HG02938 (cell line): ENCODE measurements around the gene JMJD7.
A peak's percentile ranks its signal among the peaks of the same experiment; 100 is the strongest.
"Not testable (repeated sequence)": the region's sequence is repeated elsewhere in the genome, so short reads cannot be mapped to it uniquely, and the experiment has no call there.

Experiments
- ATAC-seq: cut with Tn5 transposase; IDR thresholded peaks from one replicate; pipeline ENCODE4 v1.9.1; 2021; ENCODE audit warnings: mild to moderate bottlenecking, moderate library complexity; ENCODE audit not compliant: unreplicated experiment

Gene JMJD7

GRCh38 chr15:41821831-41822230 lies 6.1 kb upstream of the JMJD7 start:
- ATAC-seq, result no peak

GRCh38 chr15:41822471-41822870 lies 5.4 kb upstream of the JMJD7 start:
- ATAC-seq, result no peak

GRCh38 chr15:41822957-41823356 lies 4.9 kb upstream of the JMJD7 start:
- no peak for ATAC-seq

GRCh38 chr15:41823502-41823901 lies 4.4 kb upstream of the JMJD7 start:
- no peak for ATAC-seq

GRCh38 chr15:41824062-41824745 lies 3.7 kb upstream of the JMJD7 start:
- no peak for ATAC-seq

- no peak for ATAC-seq
These were observed 2.7 kb upstream of the JMJD7 start for GRCh38 chr15:41825145-41825544.

DNA sequence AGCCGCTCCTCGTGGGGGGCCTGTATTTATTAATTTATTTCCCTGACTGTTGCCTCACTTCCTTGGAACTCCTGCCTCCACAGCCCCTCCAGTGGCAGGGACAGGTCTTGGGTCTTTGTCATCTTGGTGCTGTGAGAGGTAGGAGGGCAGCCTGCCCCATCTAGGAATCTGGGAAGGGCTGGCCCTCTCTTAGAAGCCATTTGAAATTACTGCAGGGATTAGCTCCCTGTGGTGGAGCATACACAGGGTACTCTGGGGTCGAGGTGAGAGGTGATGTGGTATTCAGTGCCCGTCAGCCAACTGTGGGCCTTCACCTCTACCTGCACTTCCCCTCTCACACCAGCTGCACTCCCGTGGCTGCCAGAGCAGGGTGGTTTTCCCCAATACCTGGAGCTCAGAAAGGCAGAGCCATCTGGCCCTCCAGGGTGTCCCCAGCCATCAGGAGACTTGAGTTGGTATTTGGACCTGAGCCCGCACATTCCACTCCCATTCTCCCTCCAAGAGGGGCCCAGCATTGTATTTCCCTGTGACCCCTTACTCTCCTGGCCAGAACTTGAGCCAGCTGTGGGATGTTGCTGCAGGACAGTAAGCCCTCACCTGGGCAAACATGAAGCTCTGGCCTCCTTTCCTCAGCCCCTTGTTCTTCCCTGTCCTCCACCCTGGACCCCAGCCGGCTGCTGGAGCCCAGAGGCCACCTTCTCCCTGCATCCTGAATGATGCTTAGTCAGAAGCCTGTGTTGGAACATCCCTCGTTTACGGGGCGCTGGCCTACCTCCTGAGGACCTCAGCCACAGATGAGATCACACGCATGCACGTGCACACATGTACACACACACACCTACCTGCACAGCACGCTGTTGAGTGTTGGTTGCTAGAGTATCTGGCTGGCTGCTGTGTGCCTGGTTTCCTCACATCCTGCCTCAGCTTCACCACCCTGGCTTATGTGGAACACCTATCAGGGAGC lies 2.0 kb upstream of the JMJD7 start:
- no peak for ATAC-seq

DNA sequence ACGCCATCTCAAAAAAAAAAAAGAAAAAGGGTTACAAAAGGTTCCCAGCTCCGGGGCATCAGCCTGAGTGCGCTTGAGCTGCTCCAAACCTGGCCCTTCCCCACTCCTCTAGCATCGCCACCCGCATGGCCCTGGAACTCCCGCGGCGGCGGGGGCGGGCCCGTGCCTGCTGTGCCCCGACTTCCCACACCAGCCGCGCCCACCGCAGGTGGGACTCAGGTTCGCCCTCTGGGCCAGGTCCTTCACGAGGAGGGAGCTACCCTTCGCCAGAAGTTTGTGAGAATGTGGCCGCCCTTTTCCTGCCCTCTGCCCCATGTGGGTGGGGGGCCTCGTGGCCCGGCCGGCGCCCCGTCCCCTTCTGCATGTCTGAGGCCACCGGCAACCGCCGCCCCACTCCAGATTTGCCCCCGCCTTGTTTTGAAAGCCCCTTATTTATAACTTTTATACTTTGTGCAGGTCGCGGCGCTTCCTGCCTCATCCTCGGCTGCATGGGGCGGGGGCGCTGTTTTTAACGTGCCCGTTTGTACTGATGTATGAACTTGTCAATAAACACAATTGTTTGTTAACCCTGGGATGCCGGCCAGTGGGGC lies 507 bp upstream of the JMJD7 start:
- peak; percentile 24 for ATAC-seq

GRCh38 chr15:41828807-41829141 lies 882 bp downstream of the JMJD7 start:
- ATAC-seq, result no peak

- ATAC-seq, result no peak
These were observed 2.2 kb downstream of the JMJD7 start for GRCh38 chr15:41829959-41830646.

GRCh38 chr15:41831291-41831690 lies 3.4 kb downstream of the JMJD7 start:
- not testable (repeated sequence) for ATAC-seq

DNA sequence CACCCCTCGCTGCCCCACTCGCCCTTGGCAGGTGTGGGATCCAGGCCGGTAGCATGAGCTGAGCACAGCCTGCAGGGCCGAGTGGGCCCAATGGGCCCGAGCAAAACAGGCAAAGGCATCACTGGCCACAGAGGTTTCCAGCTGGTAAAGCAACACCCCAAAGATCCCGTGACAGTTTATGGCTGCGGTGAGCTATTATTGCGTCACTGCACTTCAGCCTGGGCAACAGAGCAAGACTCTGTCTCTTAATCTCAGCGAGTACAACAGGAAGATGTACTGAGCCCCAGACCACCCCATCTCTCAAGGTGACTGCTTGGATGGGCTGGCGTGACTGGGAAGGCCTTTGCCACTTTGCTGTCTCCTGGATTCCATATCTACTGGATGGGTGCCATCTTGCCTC lies 4.3 kb downstream of the JMJD7 start:
- no peak for ATAC-seq

- no peak for ATAC-seq
These were observed 5.0 kb downstream of the JMJD7 start for GRCh38 chr15:41832875-41833274.

DNA sequence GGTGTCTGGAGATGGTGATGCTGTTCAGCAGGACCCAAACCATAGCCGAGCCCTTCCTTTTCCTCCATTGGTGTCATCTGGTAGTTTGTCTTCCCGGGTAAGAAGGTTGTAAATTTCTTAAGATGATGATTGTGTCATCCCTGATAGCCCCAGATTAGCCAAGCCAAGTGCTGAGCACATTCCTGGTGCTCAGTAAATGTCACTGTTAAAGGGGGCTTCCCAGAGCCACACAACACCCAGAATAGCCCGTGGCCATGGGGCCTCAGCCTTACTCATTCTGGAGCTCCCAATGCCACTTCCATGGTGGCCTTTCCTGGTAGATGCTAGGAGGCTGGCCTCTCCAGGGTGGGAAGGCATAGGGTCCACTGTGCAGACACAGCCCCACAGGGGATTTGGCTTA lies 6.2 kb downstream of the JMJD7 start:
- no peak for ATAC-seq

GRCh38 chr15:41836073-41836472 lies 8.2 kb downstream of the JMJD7 start:
- ATAC-seq, result no peak

- ATAC-seq, result no peak
These were observed 9.0 kb downstream of the JMJD7 start for GRCh38 chr15:41836713-41837454.

DNA sequence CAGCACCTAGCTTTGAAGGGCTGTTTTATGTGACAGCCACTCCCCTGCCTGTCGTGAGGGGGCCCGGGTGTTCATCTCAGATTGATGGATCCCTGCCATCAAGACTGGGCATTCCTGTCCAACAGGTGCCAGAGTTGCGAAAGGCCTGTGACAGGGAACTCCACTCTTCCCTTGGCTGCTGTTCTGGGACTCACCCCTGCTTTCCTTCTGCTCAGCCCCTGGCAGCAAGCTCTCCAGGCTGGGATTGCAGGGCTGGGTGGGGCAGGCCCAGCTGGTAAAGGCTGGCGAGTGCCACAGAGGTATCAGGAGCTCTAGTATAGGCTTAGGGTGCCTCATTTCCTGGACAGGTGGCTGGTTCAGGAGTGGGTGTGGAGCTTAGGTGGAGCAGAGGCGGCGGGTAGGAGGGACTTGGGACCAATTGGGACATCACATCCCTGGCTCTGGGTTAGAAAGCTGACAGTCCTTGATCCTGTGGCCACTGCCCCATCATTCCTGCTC lies 10.6 kb downstream of the JMJD7 start, which contains the start of gene PLA2G4B:
PLA2G4B (plus strand) TSS at position 448 of the 498 bp plus-strand sequence. CDS start 67 bp downstream, outside the sequence.
- ATAC-seq, result no peak

DNA sequence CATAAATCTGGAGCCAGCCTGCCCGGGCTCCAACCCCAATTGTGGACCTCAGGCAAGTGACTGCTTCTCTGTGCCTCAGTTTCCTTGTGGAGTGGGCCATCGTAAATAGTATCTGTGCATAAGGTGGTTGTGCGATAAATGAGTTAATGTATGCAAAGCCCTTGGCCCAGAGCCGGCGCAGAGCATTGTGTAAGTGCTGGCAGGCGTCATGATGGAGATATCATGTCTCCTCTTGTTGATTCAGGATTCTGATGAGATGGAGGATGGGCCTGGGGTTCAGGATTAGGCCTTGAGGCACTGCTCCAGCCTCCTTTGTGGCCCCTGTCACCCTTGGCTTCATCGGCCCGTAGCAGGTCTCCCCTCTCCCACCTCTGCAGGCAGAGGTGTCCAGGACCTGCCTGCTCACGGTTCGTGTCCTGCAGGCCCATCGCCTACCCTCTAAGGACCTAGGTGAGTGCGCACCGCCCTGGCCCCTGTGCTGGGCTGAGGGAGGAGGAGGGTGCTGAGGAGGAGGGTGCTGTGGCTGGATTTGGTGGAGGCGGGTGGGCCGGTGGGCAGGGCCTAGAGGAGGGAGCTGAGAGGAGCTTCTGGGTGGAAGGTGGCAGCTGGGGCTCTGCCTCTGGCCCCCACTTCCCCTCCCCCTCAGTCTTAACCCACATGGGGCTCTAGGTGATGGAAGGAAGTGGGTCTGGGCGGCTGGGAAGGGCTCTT lies 12.0 kb downstream of the JMJD7 start:
- ATAC-seq, result no peak

DNA sequence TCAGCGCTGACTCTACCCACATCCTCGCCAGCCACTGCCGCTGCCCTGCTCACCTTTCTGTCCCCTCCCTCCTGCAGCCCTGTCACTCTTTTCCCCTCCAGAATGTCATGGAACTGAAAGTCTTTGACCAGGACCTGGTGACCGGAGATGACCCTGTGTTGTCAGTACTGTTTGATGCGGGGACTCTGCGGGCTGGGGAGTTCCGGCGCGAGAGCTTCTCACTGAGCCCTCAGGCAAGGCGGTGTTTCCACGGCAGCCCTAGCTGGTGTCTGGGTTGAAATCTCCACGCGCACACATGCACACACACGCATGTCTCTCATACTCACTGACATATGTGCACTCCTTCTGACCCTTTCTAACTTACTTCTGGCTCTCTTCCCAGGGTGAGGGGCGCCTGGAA lies 12.8 kb downstream of the JMJD7 start:
- ATAC-seq, result no peak

GRCh38 chr15:41841131-41841530 lies 13.2 kb downstream of the JMJD7 start:
- no peak for ATAC-seq
